K562 (cell line): Measurements from ENCODE around the gene ULK1. TPM values are rescaled to one million over a fixed set of nuclear protein-coding genes. Genes with fewer than 3 reads are reported as not detected.

Source experiments
- ARID2 ChIP-seq: fragments of 450-650 bp; IDR thresholded peaks from 2 replicates; pipeline ENCODE4 v1.6.1; 2017; ENCODE audit warnings: antibody characterized with exemption, mild to moderate bottlenecking
- ARID3B ChIP-seq: fragments of 250-450 bp; sonication (Bioruptor Pico); IDR thresholded peaks from 2 replicates; pipeline ENCODE4 v1.4.0; 2020; ENCODE audit warnings: borderline replicate concordance
- C11orf30 ChIP-seq: fragments of 450-650 bp; IDR thresholded peaks from 2 replicates; pipeline ENCODE4 v1.6.1; 2016; ENCODE audit warnings: low read depth, mild to moderate bottlenecking
- CREB3 ChIP-seq: fragments of 450-650 bp; conservative IDR thresholded peaks from 2 replicates; pipeline ENCODE4 v1.6.1; 2016; ENCODE audit warnings: missing genetic modification characterization, low read depth, mild to moderate bottlenecking, missing compliant biosample characterization, moderate library complexity
- ETS2 ChIP-seq: IDR thresholded peaks from 2 replicates; pipeline ENCODE4 v1.6.1; 2016; ENCODE audit warnings: borderline replicate concordance, missing genetic modification characterization, mild to moderate bottlenecking, moderate library complexity, missing compliant biosample characterization; ENCODE audit not compliant: poor library complexity, severe bottlenecking
- IRF9 ChIP-seq: fragments of 450-650 bp; IDR thresholded peaks from 2 replicates; pipeline ENCODE4 v1.6.1; 2016; ENCODE audit warnings: missing biosample characterization, missing genetic modification characterization
- JUN ChIP-seq, 2 experiments: sonication (generic) in 1 of 2; formaldehyde crosslinking in 1 of 2; IDR thresholded peaks; 2 replicates each; pipeline versions ENCODE4 v1.6.1 to v1.8.0; 2012 to 2022; ENCODE audit warnings: borderline replicate concordance in 2 of 2, mild to moderate bottlenecking in 2 of 2, improper control_type of control experiment in 1 of 2, low read depth in 1 of 2, low read length in 1 of 2, missing genetic modification reagents in 1 of 2
- JUNB ChIP-seq: fragments of 450-650 bp; formaldehyde crosslinking; conservative IDR thresholded peaks from 2 replicates; pipeline ENCODE4 v1.4.0; 2020; ENCODE audit warnings: mild to moderate bottlenecking
- MAFF ChIP-seq: IDR thresholded peaks from 2 replicates; pipeline ENCODE4 v1.6.1; 2012; ENCODE audit warnings: low read length, improper control_type of control experiment
- NCOA6 ChIP-seq: fragments of 450-650 bp; IDR thresholded peaks from 2 replicates; pipeline ENCODE4 v1.6.1; 2017; ENCODE audit warnings: mild to moderate bottlenecking
- NR2C2 ChIP-seq, 2 experiments: fragments of 200-800 bp in 1 of 2; sonication (Bioruptor generic) in 1 of 2; sonication (generic) in 1 of 2; formaldehyde crosslinking in 1 of 2; IDR thresholded peaks; 2 replicates each; pipeline versions ENCODE4 v1.6.1 to v1.8.0; 2016 to 2022; ENCODE audit warnings: mild to moderate bottlenecking in 1 of 2, missing compliant biosample characterization in 1 of 2, missing genetic modification characterization in 1 of 2, missing genetic modification reagents in 1 of 2
- NR4A1 ChIP-seq, 2 experiments: fragments of 250-450 bp in 1 of 2; fragments of 450-650 bp in 1 of 2; sonication (Bioruptor Pico) in 1 of 2; IDR thresholded peaks; 2 replicates each; pipeline versions ENCODE4 v1.4.0 to v1.6.1; 2016 to 2020; ENCODE audit warnings: mild to moderate bottlenecking in 2 of 2, missing compliant biosample characterization in 1 of 2, missing genetic modification characterization in 1 of 2, moderate library complexity in 1 of 2
- SAP30 ChIP-seq: fragments of 200-600 bp; sonication (generic); IDR thresholded peaks from 2 replicates; pipeline ENCODE4 v1.6.1; 2012; ENCODE audit warnings: borderline replicate concordance, low read depth, mild to moderate bottlenecking, moderate library complexity, low read length, control low read depth, inconsistent platforms; ENCODE audit not compliant: insufficient read depth, poor library complexity, severe bottlenecking
- SP1 ChIP-seq: sonication (generic); formaldehyde crosslinking; IDR thresholded peaks from 2 replicates; pipeline ENCODE4 v1.8.1; 2022; ENCODE audit warnings: mild to moderate bottlenecking, missing genetic modification reagents
- TCF3 ChIP-seq: sonication (generic); formaldehyde crosslinking; IDR thresholded peaks from 2 replicates; pipeline ENCODE4 v1.4.0; 2020; ENCODE audit warnings: mild to moderate bottlenecking, missing genetic modification reagents
- TFAM ChIP-seq: fragments of 250-450 bp; sonication (Bioruptor Pico); conservative IDR thresholded peaks from 2 replicates; pipeline ENCODE4 v1.5.0; 2021; ENCODE audit warnings: mild to moderate bottlenecking, moderate library complexity
- ZBTB7A ChIP-seq: IDR thresholded peaks from 2 replicates; pipeline ENCODE4 v1.6.1; 2011; ENCODE audit warnings: low read depth, mild to moderate bottlenecking, low read length, moderate library complexity, borderline replicate concordance; ENCODE audit not compliant: control insufficient read depth
- ZFP91 ChIP-seq: sonication (generic); formaldehyde crosslinking; IDR thresholded peaks from 2 replicates; pipeline ENCODE4 v1.8.0; 2022; ENCODE audit warnings: mild to moderate bottlenecking, missing genetic modification reagents
- polyA plus RNA-seq, 8 experiments: library from polyadenylated mRNA; depleted of rRNA in 4 of 8; stranded (reverse) in 5 of 8; unstranded in 3 of 8; fragments of >200 nt; fragmentation: Nextera tagmentation in 2 of 8; fragmentation: Illumina TruSeq in 1 of 8; extraction: Ambion mirVana in 2 of 8; extraction: Trizol in 1 of 8; gene quantifications; 2 replicates each; pipeline versions ENCODE4 v1.2.1 to v1.2.3, GENCODE V29; 2011 to 2014; ENCODE audit warnings: inconsistent platforms in 1 of 8, missing spikeins in 1 of 8
- total RNA-seq, 7 experiments: library from RNA; depleted of rRNA in 6 of 7; stranded (reverse); fragments of >200 nt in 6 of 7; fragmentation: Illumina TruSeq in 2 of 7; extraction: Trizol in 2 of 7; gene quantifications; 2 replicates each; pipeline versions ENCODE4 v1.2.1 to v1.2.3, GENCODE V29; 2011 to 2021; ENCODE audit warnings: low replicate concordance in 1 of 7

Gene ULK1
- total and polyA plus RNA-seq, 9 of the 15 experiments (the other 6 are each of a cell fraction or from before 2014, with no cell fraction given) = 0.15 to 29.4 (median 2.5) TPM

DNA sequence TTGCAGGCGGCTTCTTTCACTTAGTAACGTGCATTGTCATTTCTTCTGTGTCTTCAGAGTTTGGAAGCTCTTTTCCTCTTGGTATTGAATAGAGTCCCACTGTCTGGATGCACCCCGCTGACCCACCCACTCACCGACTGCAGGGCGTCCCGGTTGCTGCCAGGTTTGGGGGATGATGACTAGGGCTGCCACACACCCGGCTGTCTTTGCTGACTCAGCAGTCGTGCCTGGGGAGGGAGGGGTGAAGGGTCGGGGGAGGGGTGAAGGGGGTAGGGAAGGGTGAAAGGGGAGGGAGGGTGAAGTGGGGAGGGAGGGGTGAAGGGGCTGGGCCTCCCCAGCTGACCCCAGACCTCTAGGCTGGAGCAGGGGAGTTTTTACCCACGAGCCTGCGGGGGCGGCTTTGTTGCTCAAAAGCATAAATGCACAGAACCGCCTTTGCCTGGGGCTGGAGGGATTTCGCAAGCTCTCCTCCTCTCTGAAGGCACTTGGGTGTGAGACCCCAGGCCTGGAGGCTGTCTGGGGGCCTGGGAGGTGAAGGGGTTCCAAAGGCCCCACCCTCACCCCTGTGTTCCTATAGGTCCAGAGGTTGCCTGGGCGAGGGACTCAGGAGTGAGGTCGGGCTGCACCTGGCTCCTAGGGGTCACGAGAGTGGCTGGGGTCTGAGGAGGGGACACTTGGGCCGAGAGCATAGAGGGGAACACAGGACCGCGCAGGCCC, 31.3 kb upstream of the ULK1 start (continued):
- TF ChIP-seq IRF9 (tag) (no peak), SAP30 (no peak), MAFF (peak; percentile 89), CREB3 (0 out of 2 replicates have a peak, but pooled peaks have one; percentile 5), TCF3 (CRISPR knock-in tag) (no peak), SP1 (CRISPR knock-in tag) (no peak), JUNB (no peak), NR2C2 (CRISPR knock-in tag; IDR thresholded peaks at IDR 0.05) (no peak), NR2C2 (tag; IDR thresholded peaks at IDR 0.05) (peak; percentile 43; the same call in 1 of the 2 replicates), C11orf30 (peak; percentile 99), JUN (IDR thresholded peaks at IDR 0.05; ENCODE audit: borderline replicate concordance, low read depth, low read length) (no peak), JUN (CRISPR knock-in tag; IDR thresholded peaks at IDR 0.05; ENCODE audit: borderline replicate concordance) (no peak), ETS2 (tag) (no peak), ARID3B (CRISPR knock-in tag) (no peak), NCOA6 (no peak), ZBTB7A (peak; percentile 49; the same call in 1 of the 2 replicates), ARID2 (no peak), TFAM (CRISPR knock-in tag) (no peak), NR4A1 (CRISPR knock-in tag; IDR thresholded peaks at IDR 0.05) (no peak), NR4A1 (tag; IDR thresholded peaks at IDR 0.05) (no peak), ZFP91 (CRISPR knock-in tag) (no peak)
